HG02943 (cell line): ENCODE data around the gene TRIM3.
A peak's percentile ranks its signal among the peaks of the same experiment; 100 is the strongest.

Experiments used
- ATAC-seq: cut with Tn5 transposase; IDR thresholded peaks from one replicate; pipeline ENCODE4 v1.9.1; 2021; ENCODE audit warnings: mild to moderate bottlenecking, low read depth, moderate library complexity; ENCODE audit not compliant: unreplicated experiment

Gene TRIM3

DNA sequence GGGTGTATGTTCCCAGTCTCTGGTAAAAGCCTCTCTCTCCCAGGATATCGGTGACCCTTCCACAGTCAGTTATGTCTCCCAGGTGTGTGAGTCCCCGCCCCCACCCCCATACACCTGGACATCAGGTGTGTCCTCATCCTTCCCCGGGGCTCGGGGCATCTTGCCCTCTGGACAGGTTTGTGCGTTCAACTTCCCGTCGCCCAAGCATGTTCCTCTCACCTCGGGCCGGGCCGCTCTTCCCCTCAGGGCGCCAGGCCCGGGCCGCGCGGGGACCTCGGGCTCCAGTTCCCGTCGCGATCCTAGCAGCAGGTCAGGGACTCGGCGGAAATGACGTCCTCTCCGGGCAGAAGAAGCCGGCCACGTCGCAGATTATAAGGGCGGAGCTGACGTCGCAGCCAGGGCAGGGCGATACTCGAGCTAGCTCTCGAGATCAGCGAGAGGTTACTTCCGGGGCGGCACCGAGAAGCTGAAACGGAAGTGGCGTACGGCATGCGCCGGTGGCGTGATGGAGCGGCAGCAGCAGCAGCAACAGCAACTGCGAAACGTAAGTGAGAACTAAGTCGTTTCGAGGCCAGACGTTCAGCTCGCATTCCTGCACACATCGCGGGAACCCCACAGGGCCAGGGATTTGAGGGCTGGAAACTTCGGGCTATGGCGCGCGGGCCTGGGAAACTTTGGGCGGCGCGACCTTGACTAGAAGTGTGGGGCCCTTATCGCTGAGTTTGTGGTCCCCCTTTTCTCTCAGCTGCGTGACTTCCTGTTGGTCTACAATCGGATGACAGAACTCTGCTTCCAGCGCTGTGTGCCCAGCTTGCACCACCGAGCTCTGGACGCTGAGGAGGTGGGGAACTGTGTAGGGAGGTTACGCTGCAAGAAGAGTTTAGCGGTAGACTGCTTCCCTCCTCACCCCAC, 7.5 kb upstream of the TRIM3 start, which contains the start of the genes ARFIP2 and TIMM10B:
Gene ARFIP2, minus strand, starts transcription at position 320 of the 912 bp plus-strand sequence. CDS start 910 bp downstream, outside the sequence.
Gene TIMM10B, plus strand, starts transcription at position 490 of the 912 bp plus-strand sequence. Its CDS starts 16 bp downstream, at position 506.
- ATAC-seq: peak; percentile 99

DNA sequence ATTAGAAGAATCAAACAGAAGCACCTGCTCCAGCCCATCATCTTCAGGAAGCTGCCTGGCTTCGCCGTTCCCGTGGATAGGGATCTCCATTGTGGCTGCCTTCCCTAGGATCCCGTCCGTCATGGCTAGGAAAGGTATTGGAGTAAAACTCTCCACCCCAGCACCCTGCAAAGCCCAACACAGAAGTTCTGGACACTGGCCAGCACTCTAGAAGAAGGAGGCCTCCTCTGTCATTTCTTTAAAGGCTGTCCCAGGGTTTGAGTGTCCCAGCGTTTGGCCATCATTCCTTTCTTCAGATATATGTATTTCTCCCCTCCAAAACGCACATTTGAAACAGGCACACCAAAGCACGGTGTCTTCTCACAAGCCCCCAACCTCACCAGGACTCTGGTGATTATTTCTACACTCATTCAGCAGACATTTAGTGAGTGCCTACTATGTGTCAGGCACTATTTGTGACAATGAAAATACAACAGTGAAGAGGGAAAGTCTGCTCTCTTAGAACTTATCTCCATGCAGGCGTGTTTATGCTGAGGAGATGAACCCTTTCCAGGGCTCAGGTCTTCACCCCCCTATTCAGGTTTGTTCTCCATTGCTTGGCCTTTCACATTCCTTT, 6.7 kb upstream of the TRIM3 start:
- ATAC-seq: no peak

DNA sequence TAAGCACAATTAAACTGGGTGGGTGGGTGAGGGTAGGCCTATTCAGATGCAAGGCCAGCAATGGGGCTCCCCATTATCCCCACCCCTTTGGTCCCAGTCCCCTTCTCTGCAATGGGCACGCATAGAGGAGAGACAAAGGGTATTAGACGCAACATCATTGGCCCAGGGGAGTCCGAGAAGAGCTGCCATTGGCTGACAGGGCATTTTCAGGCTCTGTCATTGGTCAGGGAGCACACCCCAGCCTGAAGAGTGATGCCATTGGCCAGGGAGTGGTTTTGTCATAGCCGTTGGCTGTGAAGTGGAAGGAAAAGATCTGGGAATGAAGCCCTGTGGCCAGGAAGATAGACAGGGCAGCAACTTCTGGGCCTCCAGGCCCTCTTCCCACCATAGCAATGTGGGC, 2.8 kb upstream of the TRIM3 start:
- no peak for ATAC-seq

DNA sequence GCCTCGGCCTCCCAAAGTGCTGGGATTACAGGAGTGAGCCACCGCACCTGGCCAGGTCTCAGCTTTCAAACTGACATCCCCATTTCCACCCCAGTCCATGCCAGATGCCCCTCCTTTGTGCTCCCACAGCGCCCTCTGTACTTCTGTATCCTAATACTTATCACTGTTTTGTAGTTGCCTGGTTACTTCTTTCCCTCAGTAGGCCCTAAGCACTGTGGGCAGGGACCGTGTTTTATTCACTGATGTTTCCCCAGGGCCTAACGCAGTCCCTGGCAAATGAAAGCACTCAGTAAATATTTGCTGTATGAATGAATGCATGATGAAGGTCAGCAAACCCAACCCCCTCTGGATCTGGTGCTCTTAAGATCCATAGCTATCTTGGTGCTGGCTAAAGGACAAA, 2.2 kb upstream of the TRIM3 start:
- ATAC-seq: no peak

DNA sequence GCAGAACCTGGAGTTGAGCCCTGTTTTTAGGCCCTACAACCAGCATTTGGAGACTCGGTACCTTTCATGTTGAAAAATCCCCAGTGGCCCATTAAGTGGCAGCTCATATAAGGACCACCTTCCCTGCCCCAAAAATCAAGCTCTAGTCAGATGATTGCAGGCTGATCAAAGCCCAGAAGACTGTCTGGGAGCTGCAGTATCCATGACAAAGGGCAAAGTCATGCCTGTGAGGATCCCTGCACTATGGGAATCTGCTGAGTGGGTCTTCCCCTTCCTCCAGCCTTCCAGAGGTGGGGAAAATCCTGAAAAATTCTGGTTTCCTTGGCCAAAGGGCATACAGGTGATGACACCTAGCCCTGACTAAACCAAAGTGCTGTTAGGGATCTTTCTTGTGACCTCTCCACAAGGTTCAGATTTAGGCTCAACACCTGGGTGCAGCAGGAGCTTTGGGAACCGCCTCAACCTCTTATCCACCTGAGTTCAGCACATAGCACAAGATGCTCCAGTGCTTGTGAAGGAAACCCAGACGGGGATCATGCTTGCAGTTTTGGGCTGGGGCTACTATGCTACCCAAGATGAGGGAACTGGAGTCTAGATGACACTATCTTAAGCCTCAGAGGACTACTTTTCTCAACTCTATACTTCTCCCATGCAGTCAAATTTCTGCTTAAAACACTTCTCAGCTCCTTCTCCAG, 1.2 kb upstream of the TRIM3 start:
- ATAC-seq: no peak

DNA sequence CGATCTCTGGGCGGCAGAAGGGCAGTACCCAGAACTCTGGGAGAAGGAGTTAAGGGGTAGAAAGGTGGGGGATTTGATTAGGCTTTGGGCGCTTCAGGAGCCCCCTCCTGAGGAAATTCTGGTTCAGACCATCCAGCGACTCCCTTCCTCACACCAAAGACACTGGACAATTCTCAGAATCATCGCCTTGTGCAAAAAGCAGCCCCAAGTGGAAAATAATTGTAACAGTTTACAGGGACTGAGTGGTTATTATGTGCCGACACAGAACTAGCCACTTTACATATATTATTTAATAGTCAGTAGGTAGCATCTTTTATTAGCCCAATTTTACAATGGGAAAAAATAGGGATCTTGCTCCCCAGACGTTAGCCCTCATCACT, 662 bp upstream of the TRIM3 start:
- ATAC-seq: no peak

DNA sequence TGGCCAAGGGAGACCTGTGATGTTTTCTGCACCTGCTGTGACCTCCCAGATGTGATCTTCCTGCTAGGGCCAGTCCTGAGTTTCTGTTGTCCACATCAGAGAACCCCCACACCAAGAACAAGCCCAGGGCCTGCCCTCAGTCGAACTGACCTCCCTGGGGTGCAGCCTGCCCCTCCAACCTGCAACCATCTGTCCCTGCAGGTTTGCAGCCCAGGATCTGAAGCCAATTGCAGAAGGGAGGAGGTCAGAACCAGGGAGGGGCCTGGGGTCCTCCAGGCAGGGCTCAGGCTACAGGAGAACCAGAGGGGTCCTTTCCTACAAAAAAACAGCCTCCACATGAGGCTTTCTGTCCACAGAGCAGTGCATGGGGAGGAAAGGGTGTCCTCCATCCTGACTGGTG, 807 bp downstream of the TRIM3 start:
- ATAC-seq: no peak

DNA sequence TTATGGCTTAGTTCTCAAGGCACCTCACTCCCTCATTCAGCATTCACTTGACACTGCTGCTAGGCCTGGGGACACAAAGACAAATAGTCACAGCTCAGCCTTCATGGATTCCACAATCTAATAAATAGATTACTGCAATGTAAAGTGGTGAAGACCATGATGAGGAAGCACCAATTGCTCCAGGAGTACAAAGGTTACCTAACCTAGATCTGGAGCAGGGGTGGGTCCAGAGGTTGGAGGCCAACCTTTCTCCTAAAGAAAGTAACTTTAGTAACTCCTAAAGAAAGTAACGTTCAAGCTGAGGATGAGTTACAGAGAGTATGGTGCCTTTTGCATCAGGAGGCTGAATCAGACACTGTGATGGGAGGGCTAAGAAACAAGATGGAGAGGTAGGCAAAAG, 4.1 kb downstream of the TRIM3 start:
- ATAC-seq: no peak

DNA sequence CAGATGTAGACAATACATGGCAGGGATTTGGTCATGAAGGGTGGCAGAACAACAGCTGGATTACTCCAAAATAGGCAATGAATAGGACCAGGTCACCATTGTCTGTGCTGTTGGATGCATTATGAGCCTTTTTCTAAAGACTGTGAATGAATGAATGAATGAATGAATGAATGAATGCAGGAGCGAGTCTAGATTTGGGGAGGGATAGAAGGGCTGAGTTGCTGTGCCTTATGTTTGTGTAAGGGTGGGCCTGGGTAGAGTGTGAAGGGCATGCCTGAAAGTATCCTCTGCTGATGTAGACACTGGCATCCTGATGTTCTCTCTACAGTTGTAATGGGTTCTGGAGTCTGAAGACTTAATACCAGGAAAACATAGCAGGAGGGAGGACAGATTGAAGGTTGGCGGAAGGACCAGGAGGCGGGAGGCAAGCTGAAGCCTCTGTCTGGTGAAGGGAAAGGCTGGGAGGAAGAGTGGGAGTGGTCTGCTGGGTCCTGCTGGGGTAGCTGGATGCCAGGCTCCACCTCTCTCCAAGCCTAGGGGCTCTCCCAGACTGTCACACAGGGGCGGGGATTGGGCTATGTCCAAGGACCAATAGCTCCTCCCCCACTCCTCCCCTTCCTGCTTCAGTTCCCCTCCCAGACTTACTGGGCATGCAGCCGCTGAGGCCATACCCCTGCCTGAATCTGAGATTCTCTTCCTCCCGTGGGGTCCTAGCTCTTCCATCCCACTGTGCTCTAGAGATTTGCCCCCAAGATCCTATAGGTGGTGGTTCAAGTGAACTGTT, 4.8 kb downstream of the TRIM3 start:
- no peak for ATAC-seq

DNA sequence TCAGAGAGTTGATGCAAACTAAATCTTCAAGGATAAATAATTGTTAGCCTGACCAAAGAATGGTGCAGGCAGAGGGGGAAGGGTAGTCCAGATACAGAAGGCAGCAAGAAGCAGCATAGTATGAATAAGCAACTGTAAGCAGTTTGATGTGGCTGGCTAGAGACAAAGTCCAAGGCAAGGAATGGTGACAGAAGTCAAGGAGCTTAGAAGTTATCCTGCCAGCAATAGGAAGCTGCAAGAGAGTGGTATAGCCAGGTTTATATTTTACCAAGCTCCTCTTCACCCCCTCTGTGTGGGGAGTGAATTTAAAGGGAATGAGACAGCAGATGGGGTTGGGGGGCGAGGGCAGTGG, 14.7 kb downstream of the TRIM3 start:
- no peak for ATAC-seq

DNA sequence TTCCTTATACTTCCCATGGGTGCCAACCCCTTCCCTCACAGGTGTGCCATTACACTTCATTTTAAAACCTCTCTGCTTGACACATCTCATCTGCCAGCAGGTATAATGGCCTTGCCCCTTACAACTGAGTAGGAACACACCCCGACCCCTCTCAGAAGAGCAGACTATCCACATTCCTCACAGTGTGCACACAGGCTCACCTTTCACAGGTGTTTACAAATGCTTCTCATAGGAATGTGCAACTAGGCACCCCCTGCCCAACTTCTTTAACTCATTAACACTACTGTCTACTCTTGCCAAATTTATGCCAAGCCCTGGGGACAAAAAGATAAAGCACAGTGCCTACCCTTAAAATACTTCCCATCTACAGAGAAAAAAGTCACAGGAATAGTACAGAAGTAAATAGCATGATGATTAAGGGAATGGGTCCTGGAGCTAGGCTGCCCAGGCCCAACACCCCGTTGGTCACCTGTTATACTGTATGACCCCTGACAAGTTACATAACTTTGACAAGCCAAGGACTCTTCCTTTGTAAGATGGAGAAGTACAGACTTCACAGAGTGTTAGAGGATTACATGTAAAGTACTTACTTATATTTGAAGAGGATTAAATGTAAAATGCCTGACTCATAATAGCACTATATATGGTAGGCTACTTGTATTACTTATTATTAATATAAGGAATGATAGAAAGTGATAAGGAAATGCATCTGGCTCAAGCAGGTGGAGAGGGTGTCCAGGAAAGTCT, 15.2 kb downstream of the TRIM3 start:
- ATAC-seq: no peak

DNA sequence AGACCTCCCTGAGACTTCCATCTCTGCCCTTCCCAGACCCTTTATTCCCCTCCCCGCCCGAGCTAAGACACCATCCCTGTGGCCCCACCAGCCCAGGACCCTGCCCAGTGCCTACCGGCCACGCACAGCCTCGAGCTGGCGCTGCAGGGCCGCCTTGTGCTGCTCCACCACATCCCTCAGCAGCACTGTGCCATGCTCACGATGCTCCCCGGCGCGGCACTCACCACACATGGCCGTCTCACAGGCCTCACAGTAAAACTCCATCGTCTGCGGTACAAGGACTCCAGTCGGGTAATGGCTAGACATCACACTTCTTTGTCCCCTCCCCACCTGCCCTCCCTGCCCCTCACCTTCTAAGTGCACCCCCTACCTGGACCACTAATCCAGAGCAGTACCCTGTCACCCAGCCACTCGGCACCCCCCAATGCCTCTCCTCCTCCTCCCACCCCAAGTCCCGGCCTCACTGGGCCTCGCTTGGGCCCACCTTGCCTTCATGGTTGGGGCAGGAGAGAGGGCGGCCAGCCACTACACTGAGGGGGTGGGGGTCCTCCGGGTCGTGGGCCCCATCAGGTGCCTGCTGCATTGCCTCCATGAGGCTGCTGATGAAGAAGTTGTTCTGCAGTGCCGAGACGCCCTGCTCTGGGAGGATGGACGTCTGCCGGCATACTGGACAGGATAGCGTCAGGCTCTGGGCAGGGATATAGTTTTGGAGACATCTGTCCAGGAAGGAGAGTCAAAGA, 16.0 kb downstream of the TRIM3 start:
- no peak for ATAC-seq

DNA sequence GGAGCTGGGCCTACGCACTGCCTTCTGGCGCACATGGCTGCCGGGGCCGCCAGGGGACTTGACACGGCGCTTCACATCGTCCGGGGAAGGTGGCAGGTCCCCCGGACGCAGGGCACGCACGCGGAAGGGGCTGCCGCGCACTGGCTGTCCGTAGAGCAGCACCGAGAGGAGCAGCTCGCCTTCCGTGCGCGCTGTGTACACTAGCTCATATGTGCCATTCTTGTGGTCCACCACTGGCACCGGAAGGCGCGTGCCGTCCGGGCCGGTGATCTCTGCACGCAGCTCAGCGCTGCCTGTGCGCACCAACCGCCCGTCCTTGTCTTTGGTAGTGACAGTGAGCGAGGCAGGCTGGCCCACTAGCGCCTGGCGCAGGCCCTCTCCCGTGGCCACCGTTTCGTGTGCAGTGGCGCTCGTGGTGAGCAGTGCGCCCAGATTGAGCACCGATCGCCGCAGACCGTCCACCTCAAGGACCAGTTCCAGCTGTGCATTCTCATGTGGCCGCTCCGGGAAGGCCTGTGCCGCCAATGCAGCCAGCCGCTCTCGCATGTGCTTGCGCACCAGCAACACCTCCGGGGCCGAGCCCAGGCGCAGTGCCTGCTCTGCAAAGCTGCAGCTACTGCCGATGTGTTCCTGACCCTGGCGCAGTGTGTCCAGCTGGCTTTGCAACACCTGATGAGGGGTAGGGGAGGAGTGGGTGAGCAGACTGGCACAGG, 17.2 kb downstream of the TRIM3 start:
- no peak for ATAC-seq

DNA sequence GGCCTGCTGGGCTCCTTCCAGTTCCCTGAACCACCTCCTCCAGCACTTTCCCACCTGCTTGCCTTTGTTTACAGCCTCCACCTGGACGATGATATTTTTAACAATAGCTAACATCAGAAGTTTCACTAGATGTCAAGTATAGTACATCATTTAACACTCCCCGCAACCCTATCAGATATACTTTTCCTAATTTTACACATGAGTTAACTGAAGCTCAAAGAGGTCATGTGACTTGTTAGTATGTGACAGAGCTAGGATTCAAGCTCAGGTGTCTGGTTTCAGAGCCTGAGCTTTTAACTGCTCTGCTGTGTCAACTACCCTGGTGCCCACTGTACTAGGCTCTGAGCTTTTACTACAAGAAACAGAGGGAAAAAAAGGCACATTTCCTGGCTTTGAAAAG, 18.7 kb downstream of the TRIM3 start:
- ATAC-seq: no peak

DNA sequence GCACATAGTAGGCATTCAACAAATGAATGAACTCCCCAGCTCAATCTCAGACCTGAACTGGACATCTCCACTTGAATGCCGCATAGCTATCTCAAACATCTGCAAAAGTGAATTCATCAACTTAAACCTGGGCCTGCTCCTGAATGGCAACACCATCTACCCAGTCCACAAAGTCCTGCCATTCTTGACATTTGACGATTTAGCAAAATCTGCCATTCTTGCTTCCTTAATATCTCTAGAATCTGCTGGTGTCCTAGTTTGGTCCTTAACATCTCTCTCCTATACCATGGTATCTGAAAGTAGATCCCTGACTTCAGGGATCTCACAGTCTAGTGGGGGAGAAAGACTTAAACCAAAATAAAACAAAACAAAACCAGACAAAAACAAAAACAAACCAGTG, 20.6 kb downstream of the TRIM3 start:
- ATAC-seq: no peak

DNA sequence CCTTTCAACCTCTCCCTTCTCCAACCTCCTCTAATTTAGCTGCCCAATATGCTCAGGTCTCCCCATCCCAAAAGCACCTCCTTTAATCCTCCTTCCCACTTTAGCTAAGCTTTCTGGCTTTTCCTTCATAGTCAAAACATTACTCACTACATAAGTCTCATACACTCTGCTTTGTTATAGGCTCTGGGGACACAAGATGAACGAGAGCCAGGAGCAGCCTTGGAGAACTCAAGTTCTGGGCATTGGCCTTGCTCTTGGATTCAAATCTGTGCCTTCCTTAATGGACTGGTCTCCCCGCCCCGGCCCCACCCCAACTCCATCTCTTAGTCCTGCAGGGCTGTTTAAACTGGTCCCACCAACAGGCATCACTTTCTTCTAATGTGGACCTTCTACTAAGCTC, 21.5 kb downstream of the TRIM3 start:
- ATAC-seq: no peak

DNA sequence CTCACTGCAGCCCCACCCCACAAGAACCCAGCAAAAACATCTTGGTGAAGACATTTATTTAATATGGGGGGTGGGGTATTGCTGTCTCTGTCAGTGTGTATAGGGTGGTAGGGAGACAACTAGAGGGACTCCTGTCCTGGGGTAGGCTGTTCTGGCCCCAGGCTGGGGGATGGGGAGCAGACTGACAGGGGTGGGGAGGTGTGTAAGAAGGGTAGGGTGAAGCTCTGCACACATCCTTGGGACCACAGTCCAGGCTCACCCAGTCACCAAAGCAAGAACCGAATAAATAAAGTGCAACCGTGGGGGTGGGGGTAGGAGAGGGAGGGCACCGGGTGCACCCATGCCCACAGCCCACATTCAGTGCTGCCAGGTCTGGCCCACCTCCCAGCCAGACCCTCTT, 25.2 kb downstream of the TRIM3 start:
- no peak for ATAC-seq

DNA sequence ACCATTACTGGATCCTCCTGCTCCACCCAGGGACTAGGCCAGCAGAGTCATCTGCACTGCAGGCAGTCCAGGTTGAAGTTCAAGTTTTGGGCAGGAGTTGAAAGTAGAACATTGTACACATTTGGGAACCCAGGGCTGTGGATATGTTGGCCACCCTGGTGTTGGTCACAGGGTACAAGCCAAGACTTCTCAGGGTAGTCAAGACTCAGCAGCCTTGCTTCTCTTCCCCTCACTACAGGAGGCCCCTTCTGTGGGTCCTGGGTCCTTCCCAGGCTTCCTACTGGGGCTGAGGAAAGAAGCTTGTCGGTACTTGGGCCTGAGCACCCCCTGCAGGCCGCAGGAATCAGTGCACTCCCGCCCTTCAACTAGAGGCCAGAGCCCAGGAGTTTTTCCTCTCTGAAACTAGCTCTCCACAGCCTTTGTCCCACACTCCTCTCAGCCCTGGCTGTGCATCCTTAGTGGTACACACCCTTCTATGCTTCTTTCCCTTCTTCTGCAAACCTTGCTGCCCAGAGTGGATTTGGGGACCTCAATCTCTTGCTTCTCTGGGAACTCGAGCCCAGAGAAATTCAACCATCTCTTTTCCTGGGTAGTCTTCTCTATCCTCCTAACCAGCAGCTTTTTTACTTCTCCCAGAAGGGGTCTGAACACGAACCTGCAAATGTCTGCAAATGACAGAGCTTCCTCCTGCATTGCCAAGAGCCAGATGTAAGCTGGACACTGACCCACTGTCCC, 30.3 kb downstream of the TRIM3 start:
- peak; percentile 62 for ATAC-seq
